Neuronal stem cell (in vitro differentiated cells): ENCODE measurements around the gene DLGAP5.

Source experiments
- DNase-seq: peaks from one replicate; pipeline ENCODE4 v3.0.0-alpha.2; 2013; ENCODE audit warnings: low spot score
- H2AFZ ChIP-seq: one replicate; pipeline ENCODE4 v1.6.1; 2013; ENCODE audit warnings: mild to moderate bottlenecking, low read length, inconsistent platforms
- H2AK5ac ChIP-seq: 2 replicates; pipeline ENCODE4 v1.6.1; 2013; ENCODE audit warnings: low read depth, mild to moderate bottlenecking, inconsistent platforms, low read length, moderate library complexity, mixed read lengths
- H2BK120ac ChIP-seq: 2 replicates; pipeline ENCODE4 v1.6.1; 2013; ENCODE audit warnings: low read depth, mild to moderate bottlenecking, inconsistent platforms, low read length, moderate library complexity, mixed read lengths
- H2BK12ac ChIP-seq: one replicate; pipeline ENCODE4 v1.6.1; 2013; ENCODE audit warnings: low read length, inconsistent platforms
- H2BK15ac ChIP-seq: 2 replicates; pipeline ENCODE4 v1.6.1; 2013; ENCODE audit warnings: mild to moderate bottlenecking, low read length, inconsistent platforms, mixed read lengths
- H2BK5ac ChIP-seq: one replicate; pipeline ENCODE4 v1.6.1; 2013; ENCODE audit warnings: inconsistent platforms, mild to moderate bottlenecking, low read length, moderate library complexity
- H3K14ac ChIP-seq: one replicate; pipeline ENCODE4 v1.6.1; 2013; ENCODE audit warnings: low read length, inconsistent platforms
- H3K18ac ChIP-seq: 2 replicates; pipeline ENCODE4 v1.6.1; 2013; ENCODE audit warnings: low read length, inconsistent platforms
- H3K23ac ChIP-seq: 2 replicates; pipeline ENCODE4 v1.6.1; 2013; ENCODE audit warnings: low read depth, mild to moderate bottlenecking, mixed read lengths, low read length, inconsistent platforms; ENCODE audit not compliant: poor library complexity
- H3K27ac ChIP-seq: replicated peaks from 3 replicates; pipeline ENCODE4 v1.5.1; 2013; ENCODE audit warnings: low read length, inconsistent platforms
- H3K27me3 ChIP-seq, 3 experiments: 2 replicates each; pipeline ENCODE4 v1.6.1; 2013; ENCODE audit warnings: low read length in 3 of 3, mild to moderate bottlenecking in 2 of 3, inconsistent platforms in 1 of 3, low read depth in 1 of 3, mixed read lengths in 1 of 3, moderate library complexity in 1 of 3; ENCODE audit not compliant: control insufficient read depth in 3 of 3, insufficient read depth in 3 of 3
- H3K36me3 ChIP-seq, 2 donors: replicated peaks in 1 of 2; 2 replicates each; pipeline ENCODE4 v1.6.1; 2013; ENCODE audit warnings: low read length in 2 of 2; ENCODE audit not compliant: control insufficient read depth in 2 of 2, insufficient read depth in 2 of 2
- H3K4ac ChIP-seq: 2 replicates; pipeline ENCODE4 v1.6.1; 2013; ENCODE audit warnings: inconsistent platforms, mild to moderate bottlenecking, low read length, moderate library complexity
- H3K4me1 ChIP-seq, 2 donors: 1 replicate in 1 of 2; 2 replicates in 1 of 2; pipeline ENCODE4 v1.6.1; 2013; ENCODE audit warnings: low read length in 2 of 2, low read depth in 1 of 2; ENCODE audit not compliant: control insufficient read depth in 2 of 2, insufficient read depth in 1 of 2
- H3K4me2 ChIP-seq: one replicate; pipeline ENCODE4 v1.6.1; 2013; ENCODE audit warnings: mild to moderate bottlenecking, low read length, inconsistent platforms; ENCODE audit not compliant: insufficient read depth, poor library complexity, severe bottlenecking
- H3K4me3 ChIP-seq, 2 donors: 2 replicates each; pipeline ENCODE4 v1.5.1; 2013; ENCODE audit warnings: low read length in 2 of 2, mild to moderate bottlenecking in 2 of 2, inconsistent platforms in 1 of 2, moderate library complexity in 1 of 2
- H3K79me1 ChIP-seq: one replicate; pipeline ENCODE4 v1.6.1; 2013; ENCODE audit warnings: low read depth, mild to moderate bottlenecking, inconsistent platforms, low read length, moderate library complexity
- H3K9ac ChIP-seq: one replicate; pipeline ENCODE4 v1.6.1; 2013; ENCODE audit warnings: mild to moderate bottlenecking, low read depth, low read length, inconsistent platforms; ENCODE audit not compliant: poor library complexity
- H3K9me3 ChIP-seq, 2 donors: replicated peaks in 1 of 2; 2 replicates each; pipeline versions ENCODE3 to v1.6.1; 2013; ENCODE audit warnings: low read length in 2 of 2, mild to moderate bottlenecking in 2 of 2, inconsistent platforms in 1 of 2, low read depth in 1 of 2, mixed read lengths in 1 of 2, moderate library complexity in 1 of 2; ENCODE audit not compliant: control insufficient read depth in 2 of 2, insufficient read depth in 1 of 2
- H4K8ac ChIP-seq: one replicate; pipeline ENCODE4 v1.6.1; 2013; ENCODE audit warnings: low read depth, mild to moderate bottlenecking, inconsistent platforms, low read length, moderate library complexity
- H4K91ac ChIP-seq: one replicate; pipeline ENCODE4 v1.6.1; 2013; ENCODE audit warnings: low read length, low read depth, mild to moderate bottlenecking, inconsistent platforms; ENCODE audit not compliant: poor library complexity
- WGBS, 2 donors: extraction: QIAGEN DNeasy Blood & Tissue Kit; methylation state at CpG; one replicate each; pipeline ENCODE4 v1.1.7; 2013; ENCODE audit warnings: missing lambda C conversion rate in 2 of 2, mixed read lengths in 1 of 2; ENCODE audit not compliant: insufficient read length in 2 of 2, insufficient replicate concordance in 1 of 2; ENCODE audit errors: extremely low coverage in 2 of 2; 5-methylcytosine and 5-hydroxymethylcytosine counted together

DLGAP5 gene

DNA sequence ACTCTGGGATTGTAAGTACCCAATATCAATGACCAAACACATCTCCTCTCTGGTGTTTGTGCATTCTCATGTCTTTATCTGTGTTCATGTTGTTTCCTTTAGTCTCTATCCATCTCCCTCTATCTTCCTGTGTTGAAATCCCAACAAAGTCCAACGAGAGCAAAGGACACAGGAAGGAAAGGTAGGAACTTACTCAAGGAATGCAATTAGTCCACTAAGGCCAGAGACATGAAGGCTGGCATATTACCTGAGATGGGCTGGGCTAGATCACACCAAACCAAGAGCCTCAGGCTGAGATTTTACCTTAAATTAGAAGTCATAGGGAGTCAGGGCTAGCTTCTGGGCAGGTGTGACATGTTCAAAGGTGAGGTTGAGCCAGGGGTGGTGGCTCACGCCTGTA lies 76.7 kb downstream of the DLGAP5 start:
- H3K23ac ChIP-seq = no peak overlapping the region
- WGBS, 2 donors = no CpG with 5 or more reads among the region's 2 CpGs
- DNase-seq = no peak
- no peaks in the 10 kb centered on the region for H3K9me3 ChIP-seq
- H3K9ac ChIP-seq = no peak overlapping the region
- H3K36me3 ChIP-seq = no peaks in the 10 kb centered on the region
- H3K4me2 ChIP-seq = no peak overlapping the region
- no peak overlapping the region for H3K4ac ChIP-seq
- H4K91ac ChIP-seq = no peak overlapping the region
- no peak overlapping the region for H2BK15ac ChIP-seq
- H4K8ac ChIP-seq = no peak overlapping the region
- H3K4me1 ChIP-seq = peaks cover 5 to 9% of the 10 kb centered on the region in 2 donors
- no peak overlapping the region for H2AFZ ChIP-seq
- no peaks in the 10 kb centered on the region for H3K27me3 ChIP-seq
- no peak overlapping the region for H3K27ac ChIP-seq
- no peaks in the 10 kb centered on the region for H3K79me1 ChIP-seq
- no peak overlapping the region for H3K18ac ChIP-seq
- H2BK5ac ChIP-seq = no peak overlapping the region
- no peak overlapping the region for H2AK5ac ChIP-seq
- H2BK120ac ChIP-seq = no peak overlapping the region
- H2BK12ac ChIP-seq = no peak overlapping the region
- H3K4me3 ChIP-seq = no peak overlapping the region
- no peak overlapping the region for H3K14ac ChIP-seq

DNA sequence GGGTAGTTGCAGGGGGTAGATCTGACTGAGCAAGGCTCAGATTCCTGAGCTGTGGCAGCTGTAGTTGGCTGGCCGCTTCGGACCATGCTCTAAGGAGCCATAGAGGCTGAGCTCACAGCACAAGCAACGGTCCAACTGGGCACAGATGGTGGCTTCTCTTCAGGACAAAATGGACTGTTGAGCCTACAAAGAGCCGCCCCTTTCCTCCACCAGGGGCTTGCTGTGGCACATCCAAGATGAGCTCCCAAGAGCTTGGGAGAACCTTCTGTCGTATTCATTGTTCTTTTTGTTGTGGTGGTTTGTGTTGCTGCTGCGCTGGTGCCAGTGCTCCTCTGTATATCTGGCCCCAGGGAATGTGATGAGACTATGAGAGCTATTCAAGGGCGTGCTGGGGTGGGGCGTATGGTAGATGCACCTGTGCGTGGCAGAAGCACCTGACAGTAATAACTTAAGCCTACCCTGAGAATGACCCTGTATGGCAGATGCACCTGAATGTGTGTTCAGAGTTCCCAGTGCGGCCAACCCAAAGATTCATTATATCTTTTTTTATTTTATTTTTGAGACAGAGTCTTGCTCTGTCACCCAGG lies 80.2 kb downstream of the DLGAP5 start:
- H3K4me2 ChIP-seq = no peak overlapping the region
- no peaks in the 10 kb centered on the region for H3K9me3 ChIP-seq
- no peaks in the 10 kb centered on the region for H3K36me3 ChIP-seq
- DNase-seq = no peak
- H2AFZ ChIP-seq = no peak overlapping the region
- no peak overlapping the region for H3K23ac ChIP-seq
- H2BK15ac ChIP-seq = no peak overlapping the region
- H4K8ac ChIP-seq = no peak overlapping the region
- no peak overlapping the region for H3K9ac ChIP-seq
- no peaks in the 10 kb centered on the region for H3K27me3 ChIP-seq
- no peaks in the 10 kb centered on the region for H3K79me1 ChIP-seq
- no peak overlapping the region for H3K18ac ChIP-seq
- no peak overlapping the region for H3K4me3 ChIP-seq
- H3K4ac ChIP-seq = no peak overlapping the region
- no peak overlapping the region for H2BK12ac ChIP-seq
- no peak overlapping the region for H3K27ac ChIP-seq
- no peak overlapping the region for H4K91ac ChIP-seq
- WGBS, 2 donors = no CpG with 5 or more reads among the region's 10 CpGs
- no peak overlapping the region for H2BK120ac ChIP-seq
- no peak overlapping the region for H2BK5ac ChIP-seq
- H2AK5ac ChIP-seq = no peak overlapping the region
- no peak overlapping the region for H3K14ac ChIP-seq
- H3K4me1 ChIP-seq = peaks cover 3 to 6% of the 10 kb centered on the region in 2 donors

GRCh38 chr14:55109836-55110235 lies 81.5 kb downstream of the DLGAP5 start:
- no peak for DNase-seq
- H3K4me3 ChIP-seq = no peak overlapping the region
- H3K27me3 ChIP-seq = no peaks in the 10 kb centered on the region
- no peak overlapping the region for H3K14ac ChIP-seq
- no peaks in the 10 kb centered on the region for H3K9me3 ChIP-seq
- H3K4ac ChIP-seq = no peak overlapping the region
- H3K4me2 ChIP-seq = no peak overlapping the region
- no peak overlapping the region for H3K27ac ChIP-seq
- no peak overlapping the region for H2BK12ac ChIP-seq
- H2BK15ac ChIP-seq = no peak overlapping the region
- no peak overlapping the region for H3K23ac ChIP-seq
- no peaks in the 10 kb centered on the region for H3K36me3 ChIP-seq
- H2BK5ac ChIP-seq = no peak overlapping the region
- no CpG with 5 or more reads among the region's 1 CpG for WGBS, 2 donors
- H3K18ac ChIP-seq = no peak overlapping the region
- peaks cover 3 to 4% of the 10 kb centered on the region in 2 donors for H3K4me1 ChIP-seq
- H3K79me1 ChIP-seq = no peaks in the 10 kb centered on the region
- no peak overlapping the region for H3K9ac ChIP-seq
- H4K8ac ChIP-seq = no peak overlapping the region
- no peak overlapping the region for H2AK5ac ChIP-seq
- no peak overlapping the region for H2AFZ ChIP-seq
- H2BK120ac ChIP-seq = no peak overlapping the region
- H4K91ac ChIP-seq = no peak overlapping the region

- Histone ChIP-seq H2AFZ (peak overlapping the region; percentile 88), H3K18ac (peak overlapping the region; percentile 20), H3K9me3 (peaks cover 2 to 9% of the 10 kb centered on the region in 2 donors), H4K8ac (no peak overlapping the region), H3K14ac (no peak overlapping the region), H2AK5ac (no peak overlapping the region), H3K9ac (no peak overlapping the region), H3K27ac (peak overlapping the region; percentile 34), H2BK120ac (no peak overlapping the region), H2BK15ac (no peak overlapping the region), H2BK12ac (no peak overlapping the region), H3K4me3 (no peak overlapping the region), H3K36me3 (peaks cover 0 to 2% of the 10 kb centered on the region in 2 donors), H3K23ac (no peak overlapping the region), H3K27me3 (no peaks in the 10 kb centered on the region), H2BK5ac (no peak overlapping the region), H4K91ac (no peak overlapping the region), H3K4me2 (no peak overlapping the region), H3K4ac (no peak overlapping the region), H3K79me1 (no peaks in the 10 kb centered on the region), H3K4me1 (peaks cover 8 to 9% of the 10 kb centered on the region in 2 donors)
- WGBS, 2 donors = no CpG with 5 or more reads among the region's 19 CpGs
- no peak for DNase-seq
Measured at GRCh38 chr14:55107766-55108554, 83.4 kb downstream of the DLGAP5 start.
